Measurements from ENCODE around the gene NT5DC2.

Gene NT5DC2

GRCh38 chr3:52481819-52482521 lies 51.7 kb downstream of the NT5DC2 start:
- Histone ChIP-seq H3K36me3 (ENCODE audit: control insufficient read depth in 4 of 4, insufficient read depth in 4 of 4, low read length in 3 of 4) (peaks cover 15 to 94% (median 64%) of the 10 kb centered on the region in 4 experiments), H3K27ac (ENCODE audit: insufficient read depth in 1 of 2, low read depth in 1 of 2, low read length in 2 of 2, poor library complexity in 1 of 2, severe bottlenecking in 2 of 2) (no peak overlapping the region), H3K9me3 (ENCODE audit: control extremely low read depth in 1 of 5, control insufficient read depth in 4 of 5, insufficient read depth in 2 of 5, low read depth in 1 of 5, low read length in 4 of 5) (no peaks in the 10 kb centered on the region), H3K27me3 (replicated peaks in 2 of 5; ENCODE audit: control insufficient read depth in 4 of 5, insufficient read depth in 5 of 5, low read length in 4 of 5) (no peaks in the 10 kb centered on the region), H3K4me3 (ENCODE audit: control insufficient read depth in 1 of 7, extremely low read depth in 1 of 7, insufficient read depth in 4 of 7, low read depth in 2 of 7, low read length in 6 of 7) (no peak overlapping the region), H3K4me1 (ENCODE audit: control extremely low read depth in 1 of 4, control insufficient read depth in 4 of 4, insufficient read depth in 4 of 4, low read length in 3 of 4) (peaks cover 0 to 10% (median 0%) of the 10 kb centered on the region in 4 experiments)
- peak in 1 of 3 donors; percentile 15 for DNase-seq
- WGBS (ENCODE audit: insufficient coverage), result 98% methylated on average over 20 of the region's 23 CpGs
- POLR2A ChIA-PET, result no interaction called here
- CTCF ChIA-PET, result interaction anchor here (0.6 to 2.1 kb wide), 5 partner anchors 9 to 29 kb away, joined by 3 to 14 read pairs (median 5); no protein-coding TSS in a partner anchor

DNA sequence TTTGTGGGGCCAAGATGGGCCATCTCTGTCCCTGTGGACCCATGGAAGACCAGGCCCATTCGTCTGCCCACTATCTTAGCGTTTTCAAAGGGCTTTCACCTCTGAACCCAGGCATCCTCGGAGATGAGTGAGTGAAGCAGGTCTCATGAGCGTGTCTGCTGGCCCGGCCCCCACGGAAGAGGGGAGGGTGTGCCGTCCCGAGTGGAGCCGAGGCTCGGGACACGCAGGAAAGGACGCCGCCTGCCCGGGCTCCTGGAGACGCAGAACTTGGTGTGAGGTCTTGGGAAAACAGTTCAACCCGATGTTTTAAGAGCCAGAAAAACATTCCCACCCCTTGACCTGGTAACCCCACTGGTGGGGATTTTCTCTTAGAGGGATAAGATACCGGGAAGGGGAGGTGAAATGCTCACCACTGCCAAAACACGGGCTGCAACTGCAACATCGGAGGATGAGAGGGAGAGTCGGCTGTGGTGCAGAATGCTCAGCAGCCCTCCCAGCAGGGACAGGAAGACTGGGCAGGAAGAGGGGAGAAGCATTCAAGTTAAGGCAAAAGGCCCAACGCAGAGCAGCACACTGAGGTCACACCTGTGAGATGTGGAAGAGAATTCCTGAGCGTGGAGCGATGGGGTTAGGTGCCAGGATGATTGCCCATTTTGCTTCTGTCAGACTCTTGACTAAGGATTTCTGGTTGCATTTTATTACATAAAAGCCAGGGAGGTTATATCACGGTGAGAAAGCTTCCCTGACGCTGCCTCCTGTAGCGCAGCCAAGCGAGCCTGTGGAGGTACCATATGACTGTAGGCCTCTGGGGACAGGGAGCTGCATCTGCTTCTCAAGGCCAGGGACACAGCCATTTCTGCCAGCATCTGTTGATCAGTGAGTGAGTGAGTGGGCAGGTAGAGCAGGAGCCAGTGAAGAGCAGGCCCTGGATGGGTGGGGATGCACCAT lies 52.6 kb downstream of the NT5DC2 start:
- WGBS (ENCODE audit: insufficient coverage), result 92% methylated on average over 17 of the region's 27 CpGs
- H3K36me3 ChIP-seq (ENCODE audit: control insufficient read depth in 4 of 4, insufficient read depth in 4 of 4, low read length in 3 of 4), result peaks cover 15 to 92% (median 62%) of the 10 kb centered on the region in 4 experiments
- DNase-seq, result no peak
- peaks cover 0 to 10% (median 0%) of the 10 kb centered on the region in 4 experiments for H3K4me1 ChIP-seq (ENCODE audit: control extremely low read depth in 1 of 4, control insufficient read depth in 4 of 4, insufficient read depth in 4 of 4, low read length in 3 of 4)
- no peak overlapping the region for H3K27ac ChIP-seq (ENCODE audit: insufficient read depth in 1 of 2, low read depth in 1 of 2, low read length in 2 of 2, poor library complexity in 1 of 2, severe bottlenecking in 2 of 2)
- no peaks in the 10 kb centered on the region for H3K27me3 ChIP-seq (replicated peaks in 2 of 5; ENCODE audit: control insufficient read depth in 4 of 5, insufficient read depth in 5 of 5, low read length in 4 of 5)
- H3K9me3 ChIP-seq (ENCODE audit: control extremely low read depth in 1 of 5, control insufficient read depth in 4 of 5, insufficient read depth in 2 of 5, low read depth in 1 of 5, low read length in 4 of 5), result no peaks in the 10 kb centered on the region
- ChIA-PET POLR2A (no interaction called here), CTCF (interaction anchor here (1.2 to 2.1 kb wide), 2 partner anchors 8 to 9 kb away, joined by 3 to 14 read pairs; no protein-coding TSS in a partner anchor)
- H3K4me3 ChIP-seq (ENCODE audit: control insufficient read depth in 1 of 7, extremely low read depth in 1 of 7, insufficient read depth in 4 of 7, low read depth in 2 of 7, low read length in 6 of 7), result no peak overlapping the region

DNA sequence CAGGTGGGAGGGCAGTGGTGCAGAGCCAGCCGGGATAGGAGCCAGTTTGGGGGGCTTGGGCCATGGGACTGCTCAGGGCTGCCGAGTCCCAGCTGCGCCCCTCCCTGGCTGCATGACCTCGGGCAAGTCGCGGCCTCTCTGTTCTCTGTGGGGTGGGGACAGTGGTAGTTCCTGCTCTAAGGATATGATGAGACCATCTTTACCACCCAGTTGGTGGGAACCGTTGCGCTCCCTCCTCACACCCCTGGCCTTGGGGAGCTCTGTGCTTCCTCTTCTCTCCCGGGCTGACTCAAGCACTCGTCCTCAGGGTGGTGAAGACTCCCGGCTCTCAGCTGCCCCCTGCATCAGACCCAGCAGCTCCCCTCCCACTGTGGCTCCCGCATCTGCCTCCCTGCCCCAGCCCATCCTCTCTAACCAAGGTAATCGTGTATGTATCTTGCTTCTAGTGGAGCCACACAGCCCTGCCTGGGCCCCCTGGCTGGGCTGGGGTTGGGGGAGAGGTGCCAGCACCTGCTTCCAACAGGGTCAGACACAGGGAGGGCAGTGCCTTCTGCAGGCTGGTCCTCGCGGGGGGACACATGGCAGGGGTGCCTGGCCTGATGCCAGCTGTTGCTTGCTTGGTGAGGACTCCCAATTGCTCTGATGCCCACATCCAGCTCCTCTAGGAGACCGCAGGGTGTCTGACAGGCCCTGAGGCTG lies 53.6 kb downstream of the NT5DC2 start:
- no peak overlapping the region for H3K4me3 ChIP-seq (ENCODE audit: control insufficient read depth in 1 of 7, extremely low read depth in 1 of 7, insufficient read depth in 4 of 7, low read depth in 2 of 7, low read length in 6 of 7)
- no peak overlapping the region for H3K27ac ChIP-seq (ENCODE audit: insufficient read depth in 1 of 2, low read depth in 1 of 2, low read length in 2 of 2, poor library complexity in 1 of 2, severe bottlenecking in 2 of 2)
- CTCF ChIA-PET, result interaction anchor here (0.7 to 1.2 kb wide), 3 partner anchors 8 to 15 kb away, joined by 3 to 4 read pairs (median 3); partner anchors contain the start of gene STAB1
- no peak for DNase-seq
- peaks cover 18 to 92% (median 61%) of the 10 kb centered on the region in 4 experiments for H3K36me3 ChIP-seq (ENCODE audit: control insufficient read depth in 4 of 4, insufficient read depth in 4 of 4, low read length in 3 of 4)
- peaks cover 0 to 8% (median 0%) of the 10 kb centered on the region in 4 experiments for H3K4me1 ChIP-seq (ENCODE audit: control extremely low read depth in 1 of 4, control insufficient read depth in 4 of 4, insufficient read depth in 4 of 4, low read length in 3 of 4)
- no peaks in the 10 kb centered on the region for H3K27me3 ChIP-seq (replicated peaks in 2 of 5; ENCODE audit: control insufficient read depth in 4 of 5, insufficient read depth in 5 of 5, low read length in 4 of 5)
- H3K9me3 ChIP-seq (ENCODE audit: control extremely low read depth in 1 of 5, control insufficient read depth in 4 of 5, insufficient read depth in 2 of 5, low read depth in 1 of 5, low read length in 4 of 5), result no peaks in the 10 kb centered on the region
- POLR2A ChIA-PET, result no interaction called here
- 96% methylated on average over 13 of the region's 16 CpGs for WGBS (ENCODE audit: insufficient coverage)

DNA sequence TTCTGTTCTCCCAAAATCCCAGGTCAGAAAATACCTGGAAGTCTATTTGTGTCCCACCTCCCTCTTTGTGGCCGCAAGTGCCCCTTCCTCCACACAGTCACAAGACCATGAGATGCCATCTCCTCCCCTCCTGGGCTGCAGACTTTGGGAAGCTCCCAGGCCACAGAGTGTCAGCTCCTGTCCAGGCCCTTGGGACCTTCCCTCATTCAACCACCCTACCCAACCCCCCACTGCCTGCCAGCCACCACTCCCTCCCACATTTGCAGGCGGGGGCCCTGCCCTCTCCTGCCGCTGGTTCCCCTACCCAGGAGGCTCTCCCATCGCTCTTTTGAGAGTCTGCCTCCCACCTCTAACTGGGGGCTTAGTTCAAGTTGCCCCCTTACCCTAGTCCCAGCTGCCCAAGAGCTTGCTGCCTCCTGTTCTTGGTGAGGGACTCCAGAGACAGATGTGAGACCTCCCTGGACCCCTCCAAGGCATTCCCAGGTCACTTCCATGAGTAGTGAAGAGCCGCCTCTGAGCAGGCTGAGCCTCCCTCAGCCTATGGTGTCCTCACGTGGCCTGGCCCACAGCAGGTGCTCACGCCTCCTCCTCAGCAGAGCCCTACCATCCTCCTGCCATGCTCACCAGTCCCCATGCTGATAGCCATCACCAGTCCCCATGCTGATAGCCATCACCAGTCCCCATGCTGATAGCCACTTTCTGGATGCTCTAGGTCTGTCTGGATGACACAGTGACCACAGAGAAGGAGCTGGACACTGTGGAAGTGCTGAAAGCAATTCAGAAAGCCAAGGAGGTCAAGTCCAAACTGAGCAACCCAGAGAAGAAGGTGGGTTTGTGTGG lies 54.4 kb downstream of the NT5DC2 start:
- H3K4me3 ChIP-seq (ENCODE audit: control insufficient read depth in 1 of 7, extremely low read depth in 1 of 7, insufficient read depth in 4 of 7, low read depth in 2 of 7, low read length in 6 of 7), result no peak overlapping the region
- no peak for DNase-seq
- H3K27ac ChIP-seq (ENCODE audit: insufficient read depth in 1 of 2, low read depth in 1 of 2, low read length in 2 of 2, poor library complexity in 1 of 2, severe bottlenecking in 2 of 2), result no peak overlapping the region
- CTCF ChIA-PET, result interaction anchor here (1.0 kb wide), 1 partner anchor 16 kb away, joined by 4 read pairs; the partner anchor contains the start of gene STAB1
- no peaks in the 10 kb centered on the region for H3K9me3 ChIP-seq (ENCODE audit: control extremely low read depth in 1 of 5, control insufficient read depth in 4 of 5, insufficient read depth in 2 of 5, low read depth in 1 of 5, low read length in 4 of 5)
- no peaks in the 10 kb centered on the region for H3K27me3 ChIP-seq (replicated peaks in 2 of 5; ENCODE audit: control insufficient read depth in 4 of 5, insufficient read depth in 5 of 5, low read length in 4 of 5)
- peaks cover 0 to 3% (median 0%) of the 10 kb centered on the region in 4 experiments for H3K4me1 ChIP-seq (ENCODE audit: control extremely low read depth in 1 of 4, control insufficient read depth in 4 of 4, insufficient read depth in 4 of 4, low read length in 3 of 4)
- POLR2A ChIA-PET, result no interaction called here
- WGBS (ENCODE audit: insufficient coverage), result 97% methylated on average over 6 of the region's 7 CpGs
- peaks cover 18 to 91% (median 66%) of the 10 kb centered on the region in 4 experiments for H3K36me3 ChIP-seq (ENCODE audit: control insufficient read depth in 4 of 4, insufficient read depth in 4 of 4, low read length in 3 of 4)

- ChIA-PET POLR2A (no interaction called here), CTCF (no interaction called here)
- H3K4me3 ChIP-seq (ENCODE audit: control insufficient read depth in 1 of 7, extremely low read depth in 1 of 7, insufficient read depth in 4 of 7, low read depth in 2 of 7, low read length in 6 of 7), result no peak overlapping the region
- H3K27ac ChIP-seq (ENCODE audit: insufficient read depth in 1 of 2, low read depth in 1 of 2, low read length in 2 of 2, poor library complexity in 1 of 2, severe bottlenecking in 2 of 2), result no peak overlapping the region
- no peaks in the 10 kb centered on the region for H3K9me3 ChIP-seq (ENCODE audit: control extremely low read depth in 1 of 5, control insufficient read depth in 4 of 5, insufficient read depth in 2 of 5, low read depth in 1 of 5, low read length in 4 of 5)
- WGBS (ENCODE audit: insufficient coverage), result 95% methylated on average over 6 of the region's 6 CpGs
- peaks cover 0 to 3% (median 0%) of the 10 kb centered on the region in 4 experiments for H3K4me1 ChIP-seq (ENCODE audit: control extremely low read depth in 1 of 4, control insufficient read depth in 4 of 4, insufficient read depth in 4 of 4, low read length in 3 of 4)
- no peaks in the 10 kb centered on the region for H3K27me3 ChIP-seq (replicated peaks in 2 of 5; ENCODE audit: control insufficient read depth in 4 of 5, insufficient read depth in 5 of 5, low read length in 4 of 5)
- H3K36me3 ChIP-seq (ENCODE audit: control insufficient read depth in 4 of 4, insufficient read depth in 4 of 4, low read length in 3 of 4), result peaks cover 18 to 93% (median 77%) of the 10 kb centered on the region in 4 experiments
- no peak for DNase-seq
These were observed 55.9 kb downstream of the NT5DC2 start for GRCh38 chr3:52477796-52478095.

DNA sequence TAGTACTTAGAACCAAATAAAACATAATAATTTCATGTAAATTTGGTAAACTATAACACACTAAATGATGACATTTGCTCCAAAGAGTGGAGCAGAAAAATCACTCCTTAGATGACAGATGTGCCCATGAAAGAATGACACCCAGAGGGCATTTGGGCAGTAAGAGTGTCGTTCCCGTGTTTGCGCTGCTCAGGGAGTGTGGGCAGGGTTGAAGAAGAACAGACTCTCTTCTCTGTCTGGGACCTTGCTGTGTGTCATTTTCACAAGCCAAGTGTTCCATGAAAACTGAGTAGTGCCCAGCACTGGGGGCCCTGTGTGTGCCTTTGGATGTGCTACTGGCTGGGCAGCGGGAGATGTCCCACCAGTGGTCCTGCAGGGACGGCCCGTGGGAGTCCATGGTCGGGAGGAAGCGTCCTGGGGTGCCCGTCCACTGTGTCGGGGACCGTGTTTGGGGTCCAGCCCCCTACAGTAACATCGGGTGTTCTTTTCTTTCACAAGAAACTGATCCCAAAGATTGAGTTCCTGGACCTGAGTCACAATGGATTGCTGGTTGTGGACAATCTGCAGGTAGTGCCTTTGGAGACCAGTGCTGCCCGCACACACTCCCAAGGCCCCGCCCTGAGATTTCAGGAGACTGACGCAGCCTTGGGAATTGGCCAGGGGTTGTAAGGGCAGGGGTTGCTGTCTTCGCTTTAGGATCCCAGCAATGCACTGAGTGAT lies 56.4 kb downstream of the NT5DC2 start:
- 100% methylated on average over 14 of the region's 16 CpGs for WGBS (ENCODE audit: insufficient coverage)

More for the DNA sequence above, 56.4 kb downstream of the NT5DC2 start:
- H3K4me1 ChIP-seq (ENCODE audit: control extremely low read depth in 1 of 4, control insufficient read depth in 4 of 4, insufficient read depth in 4 of 4, low read length in 3 of 4), result peaks cover 0 to 5% (median 0%) of the 10 kb centered on the region in 4 experiments
- POLR2A ChIA-PET, result no interaction called here
- peaks cover 22 to 93% (median 78%) of the 10 kb centered on the region in 4 experiments for H3K36me3 ChIP-seq (ENCODE audit: control insufficient read depth in 4 of 4, insufficient read depth in 4 of 4, low read length in 3 of 4)
- H3K4me3 ChIP-seq (ENCODE audit: control insufficient read depth in 1 of 7, extremely low read depth in 1 of 7, insufficient read depth in 4 of 7, low read depth in 2 of 7, low read length in 6 of 7), result no peak overlapping the region
- DNase-seq, result no peak
- H3K27ac ChIP-seq (ENCODE audit: insufficient read depth in 1 of 2, low read depth in 1 of 2, low read length in 2 of 2, poor library complexity in 1 of 2, severe bottlenecking in 2 of 2), result no peak overlapping the region
- H3K9me3 ChIP-seq (ENCODE audit: control extremely low read depth in 1 of 5, control insufficient read depth in 4 of 5, insufficient read depth in 2 of 5, low read depth in 1 of 5, low read length in 4 of 5), result no peaks in the 10 kb centered on the region
- CTCF ChIA-PET, result interaction anchor here (9.5 kb wide), 1 partner anchor 13 kb away, joined by 65 read pairs; no protein-coding TSS in a partner anchor
- H3K27me3 ChIP-seq (replicated peaks in 2 of 5; ENCODE audit: control insufficient read depth in 4 of 5, insufficient read depth in 5 of 5, low read length in 4 of 5), result no peaks in the 10 kb centered on the region

Measured in common myeloid progenitor, CD34-positive (primary cell).